ENCODE results near the gene DHCR24. TPM values are rescaled to one million over a fixed set of nuclear protein-coding genes. Genes with fewer than 3 reads are reported as not detected.
A peak's percentile ranks its signal among the peaks of the same experiment; 100 is the strongest.

The DHCR24 gene
- total and polyA plus RNA-seq, 2 of the 13 experiments (the other 11 are each of a cell fraction or from before 2014, with no cell fraction given) = 374 to 448 TPM

GRCh38 chr1:54888080-54888733, 1.2 kb upstream of the DHCR24 start (continued):
- TF ChIP-seq RERE (CRISPR knock-in tag; IDR thresholded peaks at IDR 0.05; ENCODE audit: low read depth) (peak; percentile 95), NFE2L1 (CRISPR knock-in tag; IDR thresholded peaks at IDR 0.05; ENCODE audit: borderline replicate concordance) (no peak), POLR2AphosphoS5 (IDR thresholded peaks at IDR 0.05; ENCODE audit: low read depth, low read length) (peak; percentile 65), ZNF576 (CRISPR knock-in tag; IDR thresholded peaks at IDR 0.05) (no peak), TFAP4 (IDR thresholded peaks at IDR 0.05; ENCODE audit: borderline replicate concordance, low read depth) (peak; percentile 27; the same call in 1 of the 2 replicates), MXD1 (CRISPR knock-in tag; IDR thresholded peaks at IDR 0.05) (no peak), FOXO1 (CRISPR knock-in tag; IDR thresholded peaks at IDR 0.05) (peak; percentile 90), MTERF4 (CRISPR knock-in tag; IDR thresholded peaks at IDR 0.05) (no peak), NCOA2 (CRISPR knock-in tag; IDR thresholded peaks at IDR 0.05) (peak; percentile 95), HHEX (CRISPR knock-in tag; IDR thresholded peaks at IDR 0.05) (peak; percentile 90), RFXAP (CRISPR knock-in tag; IDR thresholded peaks at IDR 0.05; ENCODE audit: borderline replicate concordance) (peak; percentile 80), ZNF83 (CRISPR knock-in tag; IDR thresholded peaks at IDR 0.05; ENCODE audit: borderline replicate concordance) (no peak), ZNF563 (CRISPR knock-in tag; IDR thresholded peaks at IDR 0.05) (no peak), NFYB (CRISPR knock-in tag; IDR thresholded peaks at IDR 0.05) (peak; percentile 66), RORA (CRISPR knock-in tag; IDR thresholded peaks at IDR 0.05) (no peak), ZSCAN21 (CRISPR knock-in tag; IDR thresholded peaks at IDR 0.05; ENCODE audit: borderline replicate concordance) (peak; percentile 74), ZNF274 (CRISPR knock-in tag; IDR thresholded peaks at IDR 0.05) (no peak), SAFB2 (CRISPR knock-in tag; IDR thresholded peaks at IDR 0.05; ENCODE audit: borderline replicate concordance, low read depth) (peak; percentile 22; the same call in 1 of the 2 replicates), ZNF780A (CRISPR knock-in tag; IDR thresholded peaks at IDR 0.05) (0 out of 2 replicates have a peak, but pooled peaks have one; percentile 30), ZSCAN20 (CRISPR knock-in tag; IDR thresholded peaks at IDR 0.05; ENCODE audit: borderline replicate concordance) (no peak), CREB3 (CRISPR knock-in tag; IDR thresholded peaks at IDR 0.05) (no peak; the same call in 1 of the 2 replicates), SNAPC2 (CRISPR knock-in tag; IDR thresholded peaks at IDR 0.05) (no peak)

Measured in HepG2 (cell line).